HCT116 (cell line): ENCODE data around the gene ECI2. TPM values are rescaled to one million over a fixed set of nuclear protein-coding genes. Genes with fewer than 3 reads are reported as not detected.

Source experiments
- ATAC-seq: fragments of 200-7000 bp; cut with Tn5 transposase; 2 replicates; pipeline ENCODE4 v1.9.1; 2020; ENCODE audit warnings: mild to moderate bottlenecking, moderate library complexity
- BruUV-seq: library from RNA; stranded (reverse); fragments of 400-500 nt; replicated peaks from 2 replicates; lab custom pipeline; 2021; lab: Mats Ljungman, UMichigan
- CTCF ChIA-PET: fragments of 300-600 bp; sonication (Branson Sonifier 250); formaldehyde crosslinking; loops from one replicate; lab custom pipeline; 2021; ENCODE audit warnings: antibody characterized with exemption; lab: Charles Lee
- POLR2A ChIA-PET: fragments of 300-600, 350-600 bp; sonication (Branson Sonifier 250); formaldehyde crosslinking; loops from one replicate; lab custom pipeline; 2021; ENCODE audit warnings: antibody characterized with exemption; lab: Charles Lee
- RAD21 ChIA-PET, 2 experiments: fragments of 300-600 bp; sonication (Branson Sonifier 250); formaldehyde crosslinking; loops; one replicate each; lab custom pipeline; 2023; ENCODE audit warnings: low total read pairs in 2 of 2; ENCODE audit not compliant: uncharacterized antibody in 2 of 2, unreplicated experiment in 2 of 2, low non-redundant PET in 1 of 2; lab: Charles Lee
- DNase-seq: peaks from one replicate; pipeline ENCODE4 v3.0.0-alpha.2; 2010; ENCODE audit warnings: low read depth, low spot score
- H2AFZ ChIP-seq: fragments of 200-600 bp; shearing (Covaris generic), sonication (generic); 2 replicates; pipeline ENCODE4 v1.6.1; 2017; ENCODE audit warnings: low read depth, mixed run types, mixed read lengths, antibody characterized with exemption, low read length; ENCODE audit not compliant: poor library complexity, severe bottlenecking
- H3K27ac ChIP-seq: 2 replicates; pipeline ENCODE4 v1.5.1; 2012; ENCODE audit warnings: low read depth, low read length
- H3K27me3 ChIP-seq: fragments of 200-600 bp; sonication (generic); 2 replicates; pipeline ENCODE4 v1.6.1; 2016; ENCODE audit warnings: mixed run types, low read length, mixed read lengths; ENCODE audit not compliant: insufficient read depth
- H3K36me3 ChIP-seq, 2 experiments: fragments of 200-500 bp in 1 of 2; fragments of 200-600 bp in 1 of 2; sonication (Bioruptor generic) in 1 of 2; sonication (generic) in 1 of 2; 2 replicates each; pipeline versions ENCODE4 v1.5.1 to v1.6.1; 2014 to 2016; ENCODE audit warnings: low read length in 2 of 2, inconsistent platforms in 1 of 2, mixed read lengths in 1 of 2, mixed run types in 1 of 2; ENCODE audit not compliant: insufficient read depth in 2 of 2, control insufficient read depth in 1 of 2
- H3K4me1 ChIP-seq, 2 experiments: fragments of 200-600 bp in 1 of 2; sonication (generic) in 1 of 2; 2 replicates each; pipeline versions ENCODE4 v1.5.1 to v1.6.1; 2012 to 2017; ENCODE audit warnings: low read length in 2 of 2, inconsistent platforms in 1 of 2, mild to moderate bottlenecking in 1 of 2, mixed read lengths in 1 of 2, mixed run types in 1 of 2, moderate library complexity in 1 of 2; ENCODE audit not compliant: insufficient read depth in 2 of 2, control insufficient read depth in 1 of 2
- H3K4me2 ChIP-seq: fragments of 200-600 bp; sonication (generic); 2 replicates; pipeline ENCODE4 v1.6.1; 2017; ENCODE audit warnings: mixed run types, low read length, mixed read lengths
- H3K4me3 ChIP-seq, 2 experiments: fragments of 200-600 bp in 1 of 2; sonication (generic) in 1 of 2; replicated peaks in 1 of 2; 2 replicates each; pipeline ENCODE4 v1.5.1; 2011 to 2016; ENCODE audit warnings: low read length in 2 of 2, control low read depth in 1 of 2, low read depth in 1 of 2, mild to moderate bottlenecking in 1 of 2, mixed read lengths in 1 of 2, mixed run types in 1 of 2
- H3K79me2 ChIP-seq: fragments of 200-600 bp; sonication (generic); 2 replicates; pipeline ENCODE4 v1.6.1; 2017; ENCODE audit warnings: mild to moderate bottlenecking, mixed run types, low read length, moderate library complexity, mixed read lengths; ENCODE audit not compliant: insufficient read depth
- H3K9ac ChIP-seq: fragments of 200-600 bp; sonication (generic); 2 replicates; pipeline ENCODE4 v1.6.1; 2016; ENCODE audit warnings: low read length, mixed read lengths
- H3K9me2 ChIP-seq: fragments of 200-600 bp; sonication (generic), shearing (Covaris generic); 2 replicates; pipeline ENCODE4 v1.6.1; 2017; ENCODE audit warnings: mixed run types, mild to moderate bottlenecking, moderate library complexity; ENCODE audit not compliant: insufficient read depth
- H3K9me3 ChIP-seq, 2 experiments: fragments of 200-500 bp in 1 of 2; fragments of 200-600 bp in 1 of 2; sonication (Bioruptor generic) in 1 of 2; sonication (generic) in 1 of 2; 2 replicates each; pipeline ENCODE4 v1.6.1; 2014 to 2017; ENCODE audit warnings: low read length in 2 of 2, mixed read lengths in 2 of 2, inconsistent platforms in 1 of 2, low read depth in 1 of 2, mild to moderate bottlenecking in 1 of 2, mixed run types in 1 of 2, moderate library complexity in 1 of 2; ENCODE audit not compliant: control insufficient read depth in 1 of 2, insufficient read depth in 1 of 2
- H4K20me1 ChIP-seq: fragments of 200-600 bp; sonication (generic), shearing (Covaris generic); 2 replicates; pipeline ENCODE4 v1.6.1; 2017; ENCODE audit warnings: mixed run types, mild to moderate bottlenecking, moderate library complexity; ENCODE audit not compliant: insufficient read depth
- CBX3 ChIP-seq: IDR thresholded peaks from 2 replicates; pipeline ENCODE4 v1.6.1; 2012; ENCODE audit warnings: low read depth
- ELF1 ChIP-seq: IDR thresholded peaks from 2 replicates; pipeline ENCODE4 v1.6.1; 2012; ENCODE audit warnings: low read depth, borderline replicate concordance
- EZH2 ChIP-seq: fragments of 200-600 bp; sonication (generic); IDR thresholded peaks from 2 replicates; pipeline ENCODE4 v1.6.1; 2017; ENCODE audit warnings: antibody characterized with exemption, mixed run types
- FOSL1 ChIP-seq: IDR thresholded peaks from 2 replicates; pipeline ENCODE4 v1.6.1; 2012; ENCODE audit warnings: low read depth
- MAX ChIP-seq: IDR thresholded peaks from 2 replicates; pipeline ENCODE4 v1.6.1; 2012
- POLR2A ChIP-seq: IDR thresholded peaks from 2 replicates; pipeline ENCODE4 v1.7.0; 2011; ENCODE audit warnings: borderline replicate concordance; ENCODE audit not compliant: insufficient read depth, insufficient read length; ENCODE audit errors: extremely low read depth
- RAD21 ChIP-seq: IDR thresholded peaks from 2 replicates; pipeline ENCODE4 v1.6.1; 2012; ENCODE audit warnings: low read depth, mild to moderate bottlenecking
- REST ChIP-seq: IDR thresholded peaks from 2 replicates; pipeline ENCODE4 v1.6.1; 2012; ENCODE audit warnings: low read depth
- SIN3A ChIP-seq: IDR thresholded peaks from 2 replicates; pipeline ENCODE4 v1.6.1; 2012; ENCODE audit warnings: low read depth
- SP1 ChIP-seq: IDR thresholded peaks from 2 replicates; pipeline ENCODE4 v1.6.1; 2012; ENCODE audit warnings: low read depth
- TCF7L2 ChIP-seq: IDR thresholded peaks from 2 replicates; pipeline ENCODE4 v1.7.0; 2011; ENCODE audit warnings: borderline replicate concordance, inconsistent platforms; ENCODE audit not compliant: insufficient read depth, insufficient read length; ENCODE audit errors: extremely low read depth
- YY1 ChIP-seq: IDR thresholded peaks from 2 replicates; pipeline ENCODE4 v1.6.1; 2011; ENCODE audit warnings: low read length, low read depth, moderate library complexity, mild to moderate bottlenecking; ENCODE audit not compliant: insufficient replicate concordance; ENCODE audit errors: extremely low read depth
- ZFX ChIP-seq: fragments of 450-650 bp; IDR thresholded peaks from 2 replicates; pipeline ENCODE4 v1.6.1; 2017
- intact Hi-C: fragments of 100-400 bp; cut with micrococcal nuclease; formaldehyde crosslinking; loops from 2 replicates; pipeline ENCODE4 v1.10.0; 2022
- total RNA-seq: library from RNA; stranded (reverse); gene quantifications from one replicate; pipeline ENCODE4 v1.2.1, GENCODE V29; 2021; ENCODE audit not compliant: unreplicated experiment

ECI2 gene
- total RNA-seq, 1 experiment from 2014 or later, result 56.8 TPM

- H4K20me1 ChIP-seq, result no peaks in the 10 kb centered on the region
- RAD21 ChIA-PET, result no interaction called here
- no peak overlapping the region for H3K27ac ChIP-seq
- CTCF ChIA-PET, result no interaction called here
- H3K9me2 ChIP-seq, result no peaks in the 10 kb centered on the region
- ATAC-seq (no peak), DNase-seq (no peak)
- no peak overlapping the region for H3K9ac ChIP-seq
- no peaks in the 10 kb centered on the region; a peak in 1 of 4 replicates for H3K9me3 ChIP-seq
- TF ChIP-seq POLR2A (no peak), TCF7L2 (no peak), SP1 (no peak), EZH2 (no peak)
- peaks cover 5 to 15% of the 10 kb centered on the region in 2 experiments; a peak in 3 of 4 replicates for H3K36me3 ChIP-seq
- H3K27me3 ChIP-seq, result no peaks in the 10 kb centered on the region
- no peak overlapping the region for H3K4me2 ChIP-seq
- POLR2A ChIA-PET, result no interaction called here
- H3K4me3 ChIP-seq, result no peak overlapping the region
- BruUV-seq, result no TSS peak
- no peaks in the 10 kb centered on the region for H3K4me1 ChIP-seq
- no peak overlapping the region for H2AFZ ChIP-seq
- no peaks in the 10 kb centered on the region for H3K79me2 ChIP-seq
- intact Hi-C loops, result no loop called here
Observed at GRCh38 chr6:4115741-4116140, 19.6 kb downstream of the ECI2 start.

- DNase-seq, result no peak
- intact Hi-C loops, result no loop called here
- Histone ChIP-seq H3K9me3 (no peaks in the 10 kb centered on the region; a peak in 1 of 4 replicates), H3K36me3 (peaks cover 5 to 15% of the 10 kb centered on the region in 2 experiments; a peak in 3 of 4 replicates), H2AFZ (no peak overlapping the region), H3K4me3 (no peak overlapping the region), H3K9me2 (no peaks in the 10 kb centered on the region), H3K27me3 (no peaks in the 10 kb centered on the region), H3K4me2 (no peak overlapping the region), H3K79me2 (no peaks in the 10 kb centered on the region), H4K20me1 (no peaks in the 10 kb centered on the region), H3K9ac (no peak overlapping the region), H3K4me1 (no peaks in the 10 kb centered on the region), H3K27ac (no peak overlapping the region)
- ChIA-PET POLR2A (no interaction called here), RAD21 (interaction anchor here in 1 of 2 experiments (0.5 kb wide), 1 partner anchor 21 kb away, joined by 7 read pairs; the partner anchor contains the start of gene ECI2), CTCF (no interaction called here)
- TF ChIP-seq ZFX (no peak), RAD21 (no peak), TCF7L2 (no peak), EZH2 (no peak), REST (no peak), SIN3A (no peak), FOSL1 (no peak), SP1 (no peak), YY1 (no peak), CBX3 (no peak), ELF1 (no peak), MAX (no peak), POLR2A (no peak)
- no peak for ATAC-seq
- no TSS peak for BruUV-seq
Observed at GRCh38 chr6:4114123-4114522, 21.3 kb downstream of the ECI2 start.
